Globus pallidus (tissue), 1 donor: Measurements from ENCODE around the gene FAM209B.
A peak's percentile ranks its signal among the peaks of the same experiment; 100 is the strongest.
"Not testable (repeated sequence)": the region's sequence is repeated elsewhere in the genome, so short reads cannot be mapped to it uniquely, and the experiment has no call there.

ENCODE experiments used
- DNase-seq: peaks from one replicate; pipeline ENCODE4 v3.0.0-alpha.2; 2015; ENCODE audit warnings: low spot score

The FAM209B gene

GRCh38 chr20:56532946-56533345 is at the start of gene FAM209B:
Gene FAM209B (plus strand): TSS chr20:56533246. CDS start chr20:56533342, 96 bp downstream.
- not testable (repeated sequence) for DNase-seq

- DNase-seq = peak; percentile 38
Measured at GRCh38 chr20:56483970-56484369, 49.1 kb upstream of the FAM209B start.

- DNase-seq = no peak
Measured at GRCh38 chr20:56487216-56487615, 45.8 kb upstream of the FAM209B start.

- DNase-seq = no peak
Measured at GRCh38 chr20:56488566-56488965, 44.5 kb upstream of the FAM209B start.

- DNase-seq = no peak
Measured at GRCh38 chr20:56501116-56501515, 31.9 kb upstream of the FAM209B start.

- DNase-seq = no peak
Measured at GRCh38 chr20:56503916-56504315, 29.1 kb upstream of the FAM209B start.

GRCh38 chr20:56504373-56505005 is 28.6 kb upstream of the FAM209B start:
- DNase-seq = no peak

GRCh38 chr20:56506103-56506502 is 26.9 kb upstream of the FAM209B start:
- DNase-seq = no peak

GRCh38 chr20:56511926-56512325 is 21.1 kb upstream of the FAM209B start:
- no peak for DNase-seq

GRCh38 chr20:56513161-56514150 is 19.6 kb upstream of the FAM209B start:
- DNase-seq = no peak

- DNase-seq = peak; percentile 78
Measured at GRCh38 chr20:56516631-56517030, 16.4 kb upstream of the FAM209B start.

- DNase-seq = peak; percentile 7
Measured at GRCh38 chr20:56517211-56517610, 15.8 kb upstream of the FAM209B start.

GRCh38 chr20:56517641-56518040 is 15.4 kb upstream of the FAM209B start:
- DNase-seq = peak; percentile 20

- no peak for DNase-seq
Measured at GRCh38 chr20:56518126-56518525, 14.9 kb upstream of the FAM209B start.

GRCh38 chr20:56518721-56519398 is 14.2 kb upstream of the FAM209B start:
- DNase-seq = no peak

- DNase-seq = no peak
Measured at GRCh38 chr20:56519551-56519950, 13.5 kb upstream of the FAM209B start.

GRCh38 chr20:56520180-56520579 is 12.9 kb upstream of the FAM209B start:
- DNase-seq = no peak

- DNase-seq = not testable (repeated sequence)
Measured at GRCh38 chr20:56520746-56521354, 12.2 kb upstream of the FAM209B start.

GRCh38 chr20:56522311-56522710 is 10.7 kb upstream of the FAM209B start:
- DNase-seq = no peak

GRCh38 chr20:56524444-56524843 is 8.6 kb upstream of the FAM209B start, which contains the start of gene FAM209A:
Gene FAM209A (plus strand): TSS chr20:56524744. CDS start chr20:56524809, 65 bp downstream.
- DNase-seq = not testable (repeated sequence)

- DNase-seq = no peak
Measured at GRCh38 chr20:56527521-56527920, 5.5 kb upstream of the FAM209B start.

GRCh38 chr20:56537997-56538396 is 5.0 kb downstream of the FAM209B start:
- DNase-seq = no peak
